DOHH2 (cell line): ENCODE measurements around the gene TTR.

Experiments
- H3F3A ChIP-seq: fragments of 200-600 bp; sonication (generic), shearing (Covaris generic); 2 replicates; pipeline ENCODE4 v1.6.0; 2016; ENCODE audit warnings: antibody characterized with exemption, mild to moderate bottlenecking; ENCODE audit not compliant: control insufficient read depth, insufficient read depth
- H3K27ac ChIP-seq: fragments of 200-600 bp; sonication (generic); 2 replicates; pipeline ENCODE4 v1.5.1; 2014; ENCODE audit warnings: low read depth, mild to moderate bottlenecking, low read length, moderate library complexity
- H3K27me3 ChIP-seq: fragments of 200-600 bp; sonication (generic); 2 replicates; pipeline ENCODE4 v1.6.1; 2014; ENCODE audit warnings: mild to moderate bottlenecking, low read length, mixed read lengths; ENCODE audit not compliant: control insufficient read depth
- H3K36me3 ChIP-seq: fragments of 200-600 bp; sonication (generic); 2 replicates; pipeline ENCODE4 v1.6.1; 2014; ENCODE audit warnings: mild to moderate bottlenecking, low read length, moderate library complexity, mixed read lengths; ENCODE audit not compliant: control insufficient read depth
- H3K4me1 ChIP-seq: fragments of 200-600 bp; sonication (generic); 2 replicates; pipeline ENCODE4 v1.6.1; 2014; ENCODE audit warnings: mild to moderate bottlenecking, low read length, mixed read lengths; ENCODE audit not compliant: control insufficient read depth
- H3K4me2 ChIP-seq: fragments of 200-600 bp; sonication (generic); 2 replicates; pipeline ENCODE4 v1.6.0; 2014; ENCODE audit warnings: mild to moderate bottlenecking, low read length, moderate library complexity
- H3K4me3 ChIP-seq: fragments of 200-600 bp; sonication (generic); 2 replicates; pipeline ENCODE4 v1.5.1; 2014; ENCODE audit warnings: mild to moderate bottlenecking, low read length, mixed read lengths
- H3K79me2 ChIP-seq: fragments of 200-600 bp; sonication (generic); 2 replicates; pipeline ENCODE4 v1.6.1; 2014; ENCODE audit warnings: mild to moderate bottlenecking, low read length, mixed read lengths; ENCODE audit not compliant: control insufficient read depth
- H3K9me2 ChIP-seq: fragments of 200-600 bp; sonication (generic); replicated peaks from 2 replicates; pipeline ENCODE4 v1.6.1; 2014; ENCODE audit warnings: mild to moderate bottlenecking, low read length, mixed read lengths; ENCODE audit not compliant: control insufficient read depth
- H3K9me3 ChIP-seq: fragments of 200-600 bp; sonication (generic); 2 replicates; pipeline ENCODE4 v1.6.1; 2014; ENCODE audit warnings: antibody characterized with exemption, low read length, mixed read lengths; ENCODE audit not compliant: control insufficient read depth, insufficient read depth
- H4K20me1 ChIP-seq: fragments of 200-600 bp; sonication (generic); 2 replicates; pipeline ENCODE4 v1.6.0; 2014; ENCODE audit warnings: low read depth, mild to moderate bottlenecking, antibody characterized with exemption, low read length, moderate library complexity; ENCODE audit not compliant: control insufficient read depth, insufficient read depth
- CTCF ChIP-seq: fragments of 200-600 bp; sonication (generic); IDR thresholded peaks from one replicate; pipeline ENCODE4 v1.5.1; 2014; ENCODE audit warnings: antibody characterized with exemption, mild to moderate bottlenecking, low read depth, low read length; ENCODE audit not compliant: poor library complexity, severe bottlenecking
- EZH2phosphoT487 ChIP-seq: fragments of 200-600 bp; sonication (generic); IDR thresholded peaks from 2 replicates; pipeline ENCODE4 v1.6.1; 2017; ENCODE audit warnings: borderline replicate concordance, mild to moderate bottlenecking, antibody characterized with exemption, low read length, moderate library complexity, mixed read lengths

TTR gene

GRCh38 chr18:31611511-31611910 is 19.8 kb downstream of the TTR start:
- TF ChIP-seq CTCF (no peak), EZH2phosphoT487 (no peak)

GRCh38 chr18:31612124-31612523 is 20.4 kb downstream of the TTR start:
- H3K9me3 ChIP-seq: no peaks in the 10 kb centered on the region
- no peak overlapping the region for H3K4me3 ChIP-seq
- H3K4me1 ChIP-seq: no peaks in the 10 kb centered on the region
- TF ChIP-seq EZH2phosphoT487: no peak
- TF ChIP-seq CTCF: no peak
- no peaks in the 10 kb centered on the region for H3K36me3 ChIP-seq
- H4K20me1 ChIP-seq: no peaks in the 10 kb centered on the region
- H3K27ac ChIP-seq: no peak overlapping the region
- H3K9me2 ChIP-seq: no peaks in the 10 kb centered on the region; the same call in 1 of the 2 replicates
- no peak overlapping the region for H3K4me2 ChIP-seq
- no peaks in the 10 kb centered on the region for H3F3A ChIP-seq
- H3K27me3 ChIP-seq: peaks cover 2% of the 10 kb centered on the region; the same call in 1 of the 2 replicates
- H3K79me2 ChIP-seq: no peaks in the 10 kb centered on the region

More at GRCh38 chr18:31611511-31611910, 19.8 kb downstream of the TTR start:
- Histone ChIP-seq H3K27ac (no peak overlapping the region), H3K4me1 (no peaks in the 10 kb centered on the region), H3K79me2 (no peaks in the 10 kb centered on the region), H3F3A (no peaks in the 10 kb centered on the region), H3K36me3 (no peaks in the 10 kb centered on the region), H3K4me3 (no peak overlapping the region), H3K4me2 (no peak overlapping the region), H3K27me3 (peaks cover 2% of the 10 kb centered on the region; the same call in 1 of the 2 replicates), H3K9me2 (no peaks in the 10 kb centered on the region; the same call in 1 of the 2 replicates), H3K9me3 (no peaks in the 10 kb centered on the region), H4K20me1 (no peaks in the 10 kb centered on the region)

DNA sequence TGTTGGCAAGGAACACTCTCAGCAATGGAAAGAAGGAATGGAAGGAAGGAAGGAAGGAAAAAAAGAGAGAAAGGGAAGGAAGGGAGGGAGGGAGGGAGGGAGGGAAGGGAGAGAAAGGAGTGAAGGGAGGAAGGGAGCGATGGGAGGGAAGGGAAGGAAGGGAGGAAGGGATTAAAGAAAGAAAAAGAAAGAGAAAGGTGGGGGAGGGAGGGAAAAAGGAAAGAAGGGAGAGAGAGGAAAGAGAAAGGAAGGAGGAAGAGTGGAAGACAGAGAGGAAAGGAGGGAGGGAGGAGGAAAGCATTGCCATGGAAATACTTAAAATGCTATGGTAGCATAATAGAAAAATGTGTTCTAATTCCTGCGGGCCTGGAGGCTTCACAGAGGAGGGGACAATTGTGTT is 22.4 kb downstream of the TTR start:
- no peak overlapping the region for H3K4me2 ChIP-seq
- H3K79me2 ChIP-seq: no peaks in the 10 kb centered on the region
- no peaks in the 10 kb centered on the region; the same call in 1 of the 2 replicates for H3K9me2 ChIP-seq
- H3K27me3 ChIP-seq: peaks cover 2% of the 10 kb centered on the region; the same call in 1 of the 2 replicates
- H3F3A ChIP-seq: no peaks in the 10 kb centered on the region
- H4K20me1 ChIP-seq: no peaks in the 10 kb centered on the region
- H3K4me3 ChIP-seq: no peak overlapping the region
- no peaks in the 10 kb centered on the region for H3K4me1 ChIP-seq
- no peaks in the 10 kb centered on the region for H3K9me3 ChIP-seq
- TF ChIP-seq CTCF: no peak
- TF ChIP-seq EZH2phosphoT487: no peak
- no peak overlapping the region for H3K27ac ChIP-seq
- H3K36me3 ChIP-seq: no peaks in the 10 kb centered on the region
